ENCODE results near the gene WDR59. TPM values are rescaled to one million over a fixed set of nuclear protein-coding genes. Genes with fewer than 3 reads are reported as not detected.

The WDR59 gene
- total and polyA plus RNA-seq, 3 experiments from 2014 or later: 13.0 to 56.5 (median 55.9) TPM

- peaks cover 6% of the 10 kb centered on the region for H3K4me1 ChIP-seq (ENCODE audit: insufficient read depth, low read length)
- POLR2A ChIA-PET: no interaction called here
- Mint-ChIP-seq H3K9me3 (no peaks in the 10 kb centered on the region), H3K4me3 (no peak overlapping the region), H3K36me3 (peaks cover 0 to 2% (median 0%) of the 10 kb centered on the region in 3 donors), H3K27me3 (no peaks in the 10 kb centered on the region), H3K4me1 (peaks cover 8 to 11% (median 10%) of the 10 kb centered on the region in 3 donors), H3K27ac (no peak overlapping the region)
- no peak for DNase-seq
- no peak overlapping the region for H3K27ac ChIP-seq (ENCODE audit: low read depth, low read length)
- no peak overlapping the region for H3K4me3 ChIP-seq (ENCODE audit: low read length)
- no peaks in the 10 kb centered on the region for H3K27me3 ChIP-seq (ENCODE audit: insufficient read depth, low read length, poor library complexity, severe bottlenecking)
- H3K9me3 ChIP-seq (ENCODE audit: low read length): no peaks in the 10 kb centered on the region
- CTCF ChIA-PET: interaction anchor here (1.8 to 3.5 kb wide), 2 partner anchors 10 to 104 kb away, joined by 6 to 18 read pairs; no protein-coding TSS in a partner anchor
- H3K36me3 ChIP-seq (ENCODE audit: insufficient read depth, low read length): no peaks in the 10 kb centered on the region
Observed at GRCh38 chr16:75007443-75007842, 22.5 kb upstream of the WDR59 start.

DNA sequence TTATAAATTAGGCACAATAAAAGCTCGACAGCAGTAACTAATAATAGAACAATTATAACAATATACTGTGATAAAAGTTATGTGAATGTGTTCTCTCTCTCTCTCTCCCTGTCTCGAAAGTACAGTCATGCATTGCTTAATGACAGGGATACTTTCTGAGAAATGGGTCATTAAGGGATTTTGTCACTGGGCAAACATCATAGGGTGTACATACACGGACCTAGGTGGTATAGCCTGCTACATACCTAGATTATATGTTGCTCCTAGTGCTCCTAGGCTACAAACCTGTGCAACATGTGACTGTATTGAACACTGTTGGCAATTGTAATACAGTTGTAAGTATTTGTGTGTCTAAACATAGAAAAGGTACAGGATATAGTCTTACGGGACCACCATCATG is 20.8 kb upstream of the WDR59 start:
- peaks cover under 1% of the 10 kb centered on the region for H3K4me1 ChIP-seq (ENCODE audit: insufficient read depth, low read length)
- POLR2A ChIA-PET: no interaction called here
- no peaks in the 10 kb centered on the region for H3K9me3 Mint-ChIP-seq
- no peak overlapping the region for H3K4me3 ChIP-seq (ENCODE audit: low read length)
- H3K4me1 Mint-ChIP-seq: peaks cover 3 to 5% (median 3%) of the 10 kb centered on the region in 3 donors
- no peak overlapping the region for H3K27ac Mint-ChIP-seq
- peaks cover 0 to 2% (median 0%) of the 10 kb centered on the region in 3 donors for H3K36me3 Mint-ChIP-seq
- H3K9me3 ChIP-seq (ENCODE audit: low read length): no peaks in the 10 kb centered on the region
- no peak for DNase-seq
- no peaks in the 10 kb centered on the region for H3K36me3 ChIP-seq (ENCODE audit: insufficient read depth, low read length)
- CTCF ChIA-PET: interaction anchor here (3.5 kb wide), 1 partner anchor 106 kb away, joined by 18 read pairs; no protein-coding TSS in a partner anchor
- H3K4me3 Mint-ChIP-seq: no peak overlapping the region
- H3K27me3 ChIP-seq (ENCODE audit: insufficient read depth, low read length, poor library complexity, severe bottlenecking): no peaks in the 10 kb centered on the region
- no peaks in the 10 kb centered on the region for H3K27me3 Mint-ChIP-seq
- no peak overlapping the region for H3K27ac ChIP-seq (ENCODE audit: low read depth, low read length)

GRCh38 chr16:75004460-75004859 is 19.5 kb upstream of the WDR59 start:
- CTCF ChIA-PET: interaction anchor here (0.9 kb wide), 1 partner anchor 13 kb away, joined by 3 read pairs; no protein-coding TSS in a partner anchor

DNA sequence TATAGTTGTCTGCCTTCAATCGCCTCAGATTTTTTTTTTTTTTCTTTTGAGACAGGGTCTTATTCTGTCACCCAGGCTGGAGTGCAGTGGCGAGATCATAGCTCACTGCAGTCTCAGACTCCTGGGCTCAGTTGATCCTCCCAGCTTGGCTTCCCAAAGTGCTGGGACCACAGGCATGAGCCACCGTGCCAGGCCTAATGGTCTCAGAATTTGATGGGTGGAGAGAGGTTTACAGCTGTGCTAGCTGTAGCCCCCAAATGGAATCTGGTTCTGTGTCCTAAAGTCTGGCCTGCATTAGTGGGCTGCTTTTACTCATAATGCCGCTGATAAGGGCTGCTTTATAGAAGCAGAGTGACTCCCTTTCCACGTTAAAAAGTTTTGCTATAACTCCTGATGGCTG is 19.0 kb upstream of the WDR59 start:
- ChIA-PET POLR2A (no interaction called here), CTCF (interaction anchor here (0.9 kb wide), 1 partner anchor 14 kb away, joined by 3 read pairs; no protein-coding TSS in a partner anchor)
- Mint-ChIP-seq H3K4me3 (peak overlapping the region in 1 of 7 donors; percentile 18), H3K27ac (peak overlapping the region in 1 of 8 donors; percentile 72), H3K4me1 (peaks cover 9 to 13% (median 11%) of the 10 kb centered on the region in 3 donors), H3K36me3 (peaks cover 0 to 2% (median 2%) of the 10 kb centered on the region in 3 donors), H3K27me3 (peaks cover 3 to 4% of the 10 kb centered on the region in 2 donors), H3K9me3 (no peaks in the 10 kb centered on the region)
- peaks cover 9% of the 10 kb centered on the region for H3K4me1 ChIP-seq (ENCODE audit: insufficient read depth, low read length)
- H3K27me3 ChIP-seq (ENCODE audit: insufficient read depth, low read length, poor library complexity, severe bottlenecking): no peaks in the 10 kb centered on the region
- no peaks in the 10 kb centered on the region for H3K36me3 ChIP-seq (ENCODE audit: insufficient read depth, low read length)
- no peak for DNase-seq
- no peaks in the 10 kb centered on the region for H3K9me3 ChIP-seq (ENCODE audit: low read length)
- H3K27ac ChIP-seq (ENCODE audit: low read depth, low read length): no peak overlapping the region
- H3K4me3 ChIP-seq (ENCODE audit: low read length): no peak overlapping the region

More at GRCh38 chr16:75004460-75004859, 19.5 kb upstream of the WDR59 start:
- POLR2A ChIA-PET: no interaction called here
- peak overlapping the region in 1 of 8 donors; percentile 72 for H3K27ac Mint-ChIP-seq
- H3K36me3 Mint-ChIP-seq: peaks cover 0 to 2% (median 2%) of the 10 kb centered on the region in 3 donors
- H3K4me3 ChIP-seq (ENCODE audit: low read length): no peak overlapping the region
- H3K4me1 ChIP-seq (ENCODE audit: insufficient read depth, low read length): peaks cover 9% of the 10 kb centered on the region
- H3K27me3 ChIP-seq (ENCODE audit: insufficient read depth, low read length, poor library complexity, severe bottlenecking): no peaks in the 10 kb centered on the region
- H3K4me1 Mint-ChIP-seq: peaks cover 9 to 13% (median 11%) of the 10 kb centered on the region in 3 donors
- H3K36me3 ChIP-seq (ENCODE audit: insufficient read depth, low read length): no peaks in the 10 kb centered on the region
- peak overlapping the region in 1 of 7 donors; percentile 18 for H3K4me3 Mint-ChIP-seq
- peaks cover 3 to 4% of the 10 kb centered on the region in 2 donors for H3K27me3 Mint-ChIP-seq
- H3K27ac ChIP-seq (ENCODE audit: low read depth, low read length): no peak overlapping the region
- H3K9me3 ChIP-seq (ENCODE audit: low read length): no peaks in the 10 kb centered on the region
- no peaks in the 10 kb centered on the region for H3K9me3 Mint-ChIP-seq
- no peak for DNase-seq

DNA sequence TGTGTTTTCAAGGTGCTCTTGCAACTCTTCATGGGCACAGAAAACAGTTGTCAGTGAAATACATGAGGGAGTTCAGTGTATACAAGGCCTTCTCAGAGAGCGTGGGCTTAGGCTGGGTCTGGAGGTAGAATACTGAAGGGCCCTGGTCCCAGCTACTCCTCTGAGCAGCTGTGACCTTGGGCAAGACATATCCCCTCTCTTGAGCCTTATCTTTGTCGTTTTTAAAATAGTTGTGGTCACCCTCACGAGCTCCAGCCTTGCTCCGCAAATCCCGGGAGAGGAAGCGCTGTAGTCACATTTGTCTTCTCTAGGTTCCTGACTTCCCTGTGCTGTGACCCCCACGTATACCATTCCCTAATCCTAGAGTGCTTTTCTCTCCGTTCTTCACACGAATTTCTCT is 17.6 kb upstream of the WDR59 start:
- H3K27ac Mint-ChIP-seq: no peak overlapping the region
- H3K4me1 Mint-ChIP-seq: peaks cover 14 to 19% (median 17%) of the 10 kb centered on the region in 3 donors
- peaks cover 3 to 4% of the 10 kb centered on the region in 2 donors for H3K27me3 Mint-ChIP-seq
- ChIA-PET POLR2A (no interaction called here), CTCF (interaction anchor here (1.7 to 2.7 kb wide), 2 partner anchors 9 to 109 kb away, joined by 4 to 10 read pairs; no protein-coding TSS in a partner anchor)
- Histone ChIP-seq H3K9me3 (ENCODE audit: low read length) (no peaks in the 10 kb centered on the region), H3K4me3 (ENCODE audit: low read length) (no peak overlapping the region), H3K27ac (ENCODE audit: low read depth, low read length) (no peak overlapping the region), H3K4me1 (ENCODE audit: insufficient read depth, low read length) (peaks cover 15% of the 10 kb centered on the region), H3K27me3 (ENCODE audit: insufficient read depth, low read length, poor library complexity, severe bottlenecking) (no peaks in the 10 kb centered on the region), H3K36me3 (ENCODE audit: insufficient read depth, low read length) (no peaks in the 10 kb centered on the region)
- H3K36me3 Mint-ChIP-seq: peaks cover 0 to 5% (median 2%) of the 10 kb centered on the region in 3 donors
- no peak for DNase-seq
- H3K4me3 Mint-ChIP-seq: peak overlapping the region in 1 of 7 donors; percentile 21
- no peaks in the 10 kb centered on the region for H3K9me3 Mint-ChIP-seq

GRCh38 chr16:75000481-75001081 is 15.7 kb upstream of the WDR59 start:
- Histone ChIP-seq H3K4me3 (ENCODE audit: low read length) (peak overlapping the region; percentile 28), H3K36me3 (ENCODE audit: insufficient read depth, low read length) (no peaks in the 10 kb centered on the region), H3K27ac (ENCODE audit: low read depth, low read length) (no peak overlapping the region), H3K9me3 (ENCODE audit: low read length) (no peaks in the 10 kb centered on the region), H3K4me1 (ENCODE audit: insufficient read depth, low read length) (peaks cover 15% of the 10 kb centered on the region), H3K27me3 (ENCODE audit: insufficient read depth, low read length, poor library complexity, severe bottlenecking) (no peaks in the 10 kb centered on the region)
- ChIA-PET POLR2A (no interaction called here), CTCF (interaction anchor here (1.0 to 2.7 kb wide), 3 partner anchors 108 to 111 kb away, joined by 3 to 10 read pairs (median 7); no protein-coding TSS in a partner anchor)
- Mint-ChIP-seq H3K27ac (peak overlapping the region in 5 of 8 donors; percentile 6 to 82 (median 48)), H3K9me3 (no peaks in the 10 kb centered on the region), H3K4me1 (peaks cover 14 to 19% (median 17%) of the 10 kb centered on the region in 3 donors), H3K36me3 (peaks cover 0 to 5% (median 2%) of the 10 kb centered on the region in 3 donors), H3K27me3 (peaks cover 3 to 7% of the 10 kb centered on the region in 2 donors), H3K4me3 (peak overlapping the region; percentile 70 to 89 (median 80))
- DNase-seq: no peak

GRCh38 chr16:74999609-75000480 is 14.9 kb upstream of the WDR59 start:
- POLR2A ChIA-PET: interaction anchor here (0.5 to 2.3 kb wide), 2 partner anchors 61 to 109 kb away, joined by 6 to 11 read pairs; no protein-coding TSS in a partner anchor
- Histone ChIP-seq H3K27me3 (ENCODE audit: insufficient read depth, low read length, poor library complexity, severe bottlenecking) (no peaks in the 10 kb centered on the region), H3K4me1 (ENCODE audit: insufficient read depth, low read length) (peaks cover 15% of the 10 kb centered on the region), H3K4me3 (ENCODE audit: low read length) (peak overlapping the region; percentile 28), H3K27ac (ENCODE audit: low read depth, low read length) (no peak overlapping the region), H3K36me3 (ENCODE audit: insufficient read depth, low read length) (no peaks in the 10 kb centered on the region), H3K9me3 (ENCODE audit: low read length) (no peaks in the 10 kb centered on the region)
- peak; percentile 22 to 80 (median 51) for DNase-seq
- H3K27ac Mint-ChIP-seq: peak overlapping the region in 4 of 8 donors; percentile 45 to 66 (median 58)
- peak overlapping the region; percentile 70 to 89 (median 80) for H3K4me3 Mint-ChIP-seq
- peaks cover 3 to 7% of the 10 kb centered on the region in 2 donors for H3K27me3 Mint-ChIP-seq
- H3K9me3 Mint-ChIP-seq: no peaks in the 10 kb centered on the region
- H3K36me3 Mint-ChIP-seq: peaks cover 0 to 5% (median 2%) of the 10 kb centered on the region in 3 donors
- CTCF ChIA-PET: interaction anchor here (1.0 to 2.4 kb wide), 7 partner anchors 12 to 119 kb away, joined by 3 to 11 read pairs (median 7); no protein-coding TSS in a partner anchor
- peaks cover 14 to 19% (median 17%) of the 10 kb centered on the region in 3 donors for H3K4me1 Mint-ChIP-seq
